ENCODE results near the gene SMURF1. TPM values are rescaled to one million over a fixed set of nuclear protein-coding genes. Genes with fewer than 3 reads are reported as not detected.

Gene SMURF1
- total and polyA plus RNA-seq, 2 experiments from 2014 or later: 12.4 to 21.7 TPM

DNA sequence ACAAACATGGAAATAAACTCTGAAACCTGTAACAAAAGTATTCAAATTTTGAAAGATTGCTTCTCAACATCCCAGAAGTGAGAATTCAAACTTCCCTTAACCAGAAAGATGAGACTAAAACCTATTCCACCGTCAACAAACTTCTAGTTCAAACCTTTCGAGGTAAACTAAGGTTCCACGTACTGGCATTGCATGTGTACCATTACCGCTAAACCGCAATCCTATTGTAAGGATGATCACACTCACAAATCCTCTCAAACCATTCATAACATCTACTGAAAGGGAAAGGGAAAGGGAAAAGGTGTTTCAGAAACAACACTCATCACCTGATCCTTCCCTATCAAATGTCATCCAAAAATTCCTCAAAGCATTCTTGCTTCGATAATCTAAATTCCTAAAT lies 3.1 kb downstream of the SMURF1 start:
- H3K27ac ChIP-seq: peak overlapping the region; percentile 98

DNA sequence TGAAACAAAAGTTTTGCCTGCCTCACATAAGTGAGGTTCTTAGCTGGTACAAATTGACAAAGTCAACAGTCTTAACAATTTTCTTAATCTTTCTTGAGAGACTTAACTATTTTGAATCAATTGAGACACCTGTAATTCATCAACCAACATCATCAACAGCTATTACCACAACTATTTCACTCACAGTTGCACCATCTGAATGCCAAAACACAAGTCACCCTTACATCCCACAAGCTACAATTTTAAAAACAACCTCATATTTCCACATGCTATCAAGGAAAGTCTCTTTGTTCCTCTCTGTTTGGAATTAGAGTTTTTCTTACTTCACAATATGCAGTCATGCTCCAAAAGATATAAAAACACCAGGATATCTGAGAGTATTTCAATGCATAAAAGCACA lies 4.9 kb downstream of the SMURF1 start:
- Histone ChIP-seq H3K9me3 (ENCODE audit: low read depth) (no peaks in the 10 kb centered on the region), H3K36me3 (replicated peaks; ENCODE audit: insufficient read depth, low read depth) (no peaks in the 10 kb centered on the region), H3K79me2 (peaks cover 75% of the 10 kb centered on the region), H3K4me2 (no peak overlapping the region), H3K9me2 (replicated peaks; ENCODE audit: insufficient read depth) (no peaks in the 10 kb centered on the region), H2AFZ (no peak overlapping the region), H3K4me3 (no peak overlapping the region), H3K4me1 (ENCODE audit: insufficient read depth) (peaks cover 18% of the 10 kb centered on the region), H4K20me1 (ENCODE audit: insufficient read depth, poor library complexity, severe bottlenecking) (peaks cover 56% of the 10 kb centered on the region), H3K27ac (no peak overlapping the region), H3K27me3 (no peaks in the 10 kb centered on the region)
- no peak for DNase-seq (ENCODE audit: low spot score)
- TF ChIP-seq EZH2phosphoT487 (IDR thresholded peaks at IDR 0.05; ENCODE audit: low read depth, severe bottlenecking, unreplicated experiment) (no peak), EZH2 (IDR thresholded peaks at IDR 0.05; ENCODE audit: borderline replicate concordance) (no peak)
- TF ChIP-seq, protein P1, sequence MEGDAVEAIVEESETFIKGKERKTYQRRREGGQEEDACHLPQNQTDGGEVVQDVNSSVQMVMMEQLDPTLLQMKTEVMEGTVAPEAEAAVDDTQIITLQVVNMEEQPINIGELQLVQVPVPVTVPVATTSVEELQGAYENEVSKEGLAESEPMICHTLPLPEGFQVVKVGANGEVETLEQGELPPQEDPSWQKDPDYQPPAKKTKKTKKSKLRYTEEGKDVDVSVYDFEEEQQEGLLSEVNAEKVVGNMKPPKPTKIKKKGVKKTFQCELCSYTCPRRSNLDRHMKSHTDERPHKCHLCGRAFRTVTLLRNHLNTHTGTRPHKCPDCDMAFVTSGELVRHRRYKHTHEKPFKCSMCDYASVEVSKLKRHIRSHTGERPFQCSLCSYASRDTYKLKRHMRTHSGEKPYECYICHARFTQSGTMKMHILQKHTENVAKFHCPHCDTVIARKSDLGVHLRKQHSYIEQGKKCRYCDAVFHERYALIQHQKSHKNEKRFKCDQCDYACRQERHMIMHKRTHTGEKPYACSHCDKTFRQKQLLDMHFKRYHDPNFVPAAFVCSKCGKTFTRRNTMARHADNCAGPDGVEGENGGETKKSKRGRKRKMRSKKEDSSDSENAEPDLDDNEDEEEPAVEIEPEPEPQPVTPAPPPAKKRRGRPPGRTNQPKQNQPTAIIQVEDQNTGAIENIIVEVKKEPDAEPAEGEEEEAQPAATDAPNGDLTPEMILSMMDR (IDR thresholded peaks at IDR 0.05; ENCODE audit: poor library complexity): no peak

More for the DNA sequence above, 3.1 kb downstream of the SMURF1 start:
- Histone ChIP-seq H3K79me2 (peaks cover 63% of the 10 kb centered on the region), H3K9me2 (replicated peaks; ENCODE audit: insufficient read depth) (no peaks in the 10 kb centered on the region), H4K20me1 (ENCODE audit: insufficient read depth, poor library complexity, severe bottlenecking) (peaks cover 42% of the 10 kb centered on the region), H3K4me2 (peak overlapping the region; percentile 86), H3K4me1 (ENCODE audit: insufficient read depth) (peaks cover 18% of the 10 kb centered on the region), H3K4me3 (no peak overlapping the region), H3K36me3 (replicated peaks; ENCODE audit: insufficient read depth, low read depth) (no peaks in the 10 kb centered on the region), H3K27me3 (no peaks in the 10 kb centered on the region), H3K9me3 (ENCODE audit: low read depth) (no peaks in the 10 kb centered on the region), H2AFZ (no peak overlapping the region)
- no peak for DNase-seq (ENCODE audit: low spot score)
- 93% methylated on average over 6 of the region's 6 CpGs for WGBS (ENCODE audit: low lambda C conversion rate, missing lambda C conversion rate)
- TF ChIP-seq EZH2phosphoT487 (IDR thresholded peaks at IDR 0.05; ENCODE audit: low read depth, severe bottlenecking, unreplicated experiment) (no peak), EZH2 (IDR thresholded peaks at IDR 0.05; ENCODE audit: borderline replicate concordance) (no peak)
- TF ChIP-seq, protein P1 (IDR thresholded peaks at IDR 0.05; ENCODE audit: poor library complexity): no peak

DNA sequence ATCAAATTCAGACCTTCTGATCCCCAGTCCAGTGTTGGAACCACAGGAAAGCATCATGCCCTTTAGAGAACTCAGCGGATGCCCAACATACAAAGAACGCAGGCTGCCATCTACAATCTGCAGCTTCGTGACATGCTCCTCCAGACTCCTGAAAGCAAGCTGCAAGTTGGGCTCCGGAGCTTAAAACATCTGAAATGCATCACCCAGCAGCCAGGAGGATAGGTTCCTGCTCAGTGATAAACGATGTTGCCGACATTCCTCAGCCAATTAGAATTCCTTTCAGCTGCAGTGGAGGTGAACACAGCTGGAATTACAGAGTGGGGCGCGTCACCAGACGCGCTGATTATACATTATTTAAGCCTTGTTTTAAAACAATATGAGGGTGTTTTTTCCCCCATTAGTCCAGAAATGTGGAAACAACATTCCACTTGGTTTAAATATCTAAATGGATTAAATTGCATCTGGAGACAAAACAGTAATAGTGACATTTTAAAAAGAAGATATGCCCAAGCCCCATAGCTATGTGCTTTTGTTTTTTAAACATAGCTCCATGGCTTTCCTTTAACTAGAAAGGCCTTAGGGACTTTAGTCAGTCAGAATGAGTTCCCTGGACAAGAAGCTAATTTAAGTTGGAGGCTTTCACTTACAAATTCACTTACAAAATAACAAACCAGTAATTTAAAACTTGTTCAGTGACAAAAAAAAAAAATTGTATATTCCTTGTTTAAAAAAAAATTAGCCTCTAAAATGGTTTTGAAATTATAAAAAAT lies 6.3 kb downstream of the SMURF1 start:
- Histone ChIP-seq H2AFZ (no peak overlapping the region), H3K4me1 (ENCODE audit: insufficient read depth) (peaks cover 18% of the 10 kb centered on the region), H3K4me2 (peak overlapping the region; percentile 66), H3K27ac (peak overlapping the region; percentile 34), H3K27me3 (no peaks in the 10 kb centered on the region), H3K79me2 (peaks cover 87% of the 10 kb centered on the region), H4K20me1 (ENCODE audit: insufficient read depth, poor library complexity, severe bottlenecking) (peaks cover 62% of the 10 kb centered on the region), H3K4me3 (no peak overlapping the region), H3K36me3 (replicated peaks; ENCODE audit: insufficient read depth, low read depth) (no peaks in the 10 kb centered on the region), H3K9me2 (replicated peaks; ENCODE audit: insufficient read depth) (no peaks in the 10 kb centered on the region), H3K9me3 (ENCODE audit: low read depth) (no peaks in the 10 kb centered on the region)
- whole genome bisulfite sequencing (ENCODE audit: low lambda C conversion rate, missing lambda C conversion rate): 18% methylated on average over 10 of the region's 10 CpGs
- DNase-seq (ENCODE audit: low spot score): peak; percentile 69
- TF ChIP-seq EZH2phosphoT487 (IDR thresholded peaks at IDR 0.05; ENCODE audit: low read depth, severe bottlenecking, unreplicated experiment) (no peak), EZH2 (IDR thresholded peaks at IDR 0.05; ENCODE audit: borderline replicate concordance) (no peak)
- TF ChIP-seq, protein P1 (IDR thresholded peaks at IDR 0.05; ENCODE audit: poor library complexity): no peak

All from hepatocyte (in vitro differentiated cells).